Measurements from ENCODE around the gene SPATA12.
"Not testable (repeated sequence)": the region's sequence is repeated elsewhere in the genome, so short reads cannot be mapped to it uniquely, and the experiment has no call there.

Gene SPATA12

DNA sequence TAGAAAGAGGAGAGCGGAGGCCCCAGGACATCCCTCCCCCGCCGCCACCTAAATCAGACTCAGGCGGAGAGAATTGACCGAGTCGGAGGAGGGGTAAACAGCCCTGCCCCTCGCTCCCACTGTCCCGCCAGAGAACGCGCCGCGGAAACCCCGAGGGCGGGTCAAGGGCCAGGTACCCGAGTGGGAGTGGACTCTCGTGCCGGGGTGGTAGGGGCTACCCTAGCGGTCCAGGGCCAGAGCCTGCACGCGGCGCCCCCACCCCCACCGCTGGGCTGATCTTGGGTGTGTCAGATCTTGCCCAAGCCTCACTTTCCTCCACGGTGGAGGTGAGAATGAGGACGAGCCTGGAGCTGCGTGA is 19.0 kb downstream of the SPATA12 start:
- Histone ChIP-seq H3K27ac (no peak overlapping the region), H3K9ac (no peak overlapping the region), H3K4me1 (peaks cover 11% of the 10 kb centered on the region), H3K4me3 (ENCODE audit: low read depth, low read length) (peak overlapping the region; percentile 52), H3K36me3 (ENCODE audit: control insufficient read depth, insufficient read depth, low read length) (no peaks in the 10 kb centered on the region), H3K27me3 (ENCODE audit: control insufficient read depth, insufficient read depth, low read length) (no peaks in the 10 kb centered on the region), H3K79me2 (peaks cover 7% of the 10 kb centered on the region), H3K4me2 (ENCODE audit: low read length) (peak overlapping the region; percentile 90), H2AFZ (peak overlapping the region; percentile 89), H3K9me3 (ENCODE audit: control insufficient read depth, low read length) (no peaks in the 10 kb centered on the region)
- TF ChIP-seq, protein P1, sequence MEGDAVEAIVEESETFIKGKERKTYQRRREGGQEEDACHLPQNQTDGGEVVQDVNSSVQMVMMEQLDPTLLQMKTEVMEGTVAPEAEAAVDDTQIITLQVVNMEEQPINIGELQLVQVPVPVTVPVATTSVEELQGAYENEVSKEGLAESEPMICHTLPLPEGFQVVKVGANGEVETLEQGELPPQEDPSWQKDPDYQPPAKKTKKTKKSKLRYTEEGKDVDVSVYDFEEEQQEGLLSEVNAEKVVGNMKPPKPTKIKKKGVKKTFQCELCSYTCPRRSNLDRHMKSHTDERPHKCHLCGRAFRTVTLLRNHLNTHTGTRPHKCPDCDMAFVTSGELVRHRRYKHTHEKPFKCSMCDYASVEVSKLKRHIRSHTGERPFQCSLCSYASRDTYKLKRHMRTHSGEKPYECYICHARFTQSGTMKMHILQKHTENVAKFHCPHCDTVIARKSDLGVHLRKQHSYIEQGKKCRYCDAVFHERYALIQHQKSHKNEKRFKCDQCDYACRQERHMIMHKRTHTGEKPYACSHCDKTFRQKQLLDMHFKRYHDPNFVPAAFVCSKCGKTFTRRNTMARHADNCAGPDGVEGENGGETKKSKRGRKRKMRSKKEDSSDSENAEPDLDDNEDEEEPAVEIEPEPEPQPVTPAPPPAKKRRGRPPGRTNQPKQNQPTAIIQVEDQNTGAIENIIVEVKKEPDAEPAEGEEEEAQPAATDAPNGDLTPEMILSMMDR (IDR thresholded peaks at IDR 0.05), result no peak

DNA sequence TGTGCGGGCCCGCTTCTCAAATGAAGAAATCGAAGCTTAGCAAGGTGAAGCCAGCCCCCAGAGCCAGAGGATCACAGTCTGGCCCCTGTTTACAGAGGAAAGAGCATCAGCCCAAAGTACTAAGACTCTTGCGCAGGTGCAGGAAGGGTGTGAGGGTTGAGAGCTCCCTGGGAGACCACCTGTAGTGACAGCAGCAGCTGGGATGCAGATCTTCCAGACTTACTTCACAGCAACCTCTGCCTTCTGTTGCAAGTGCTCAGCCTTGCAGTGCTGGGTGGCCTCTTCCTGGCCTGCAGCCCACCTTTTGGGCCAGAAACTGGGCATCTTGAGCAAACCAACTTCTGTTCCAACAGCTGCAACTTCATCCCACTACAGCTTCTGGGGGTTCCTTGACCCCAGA is 19.7 kb downstream of the SPATA12 start:
- Histone ChIP-seq H3K79me2 (peaks cover 7% of the 10 kb centered on the region), H3K4me2 (ENCODE audit: low read length) (no peak overlapping the region), H3K27me3 (ENCODE audit: control insufficient read depth, insufficient read depth, low read length) (no peaks in the 10 kb centered on the region), H3K36me3 (ENCODE audit: control insufficient read depth, insufficient read depth, low read length) (no peaks in the 10 kb centered on the region), H2AFZ (no peak overlapping the region), H3K9me3 (ENCODE audit: control insufficient read depth, low read length) (no peaks in the 10 kb centered on the region), H3K4me3 (ENCODE audit: low read depth, low read length) (no peak overlapping the region), H3K27ac (no peak overlapping the region), H3K9ac (no peak overlapping the region), H3K4me1 (peaks cover 11% of the 10 kb centered on the region)
- TF ChIP-seq, protein P1 (IDR thresholded peaks at IDR 0.05), result no peak

DNA sequence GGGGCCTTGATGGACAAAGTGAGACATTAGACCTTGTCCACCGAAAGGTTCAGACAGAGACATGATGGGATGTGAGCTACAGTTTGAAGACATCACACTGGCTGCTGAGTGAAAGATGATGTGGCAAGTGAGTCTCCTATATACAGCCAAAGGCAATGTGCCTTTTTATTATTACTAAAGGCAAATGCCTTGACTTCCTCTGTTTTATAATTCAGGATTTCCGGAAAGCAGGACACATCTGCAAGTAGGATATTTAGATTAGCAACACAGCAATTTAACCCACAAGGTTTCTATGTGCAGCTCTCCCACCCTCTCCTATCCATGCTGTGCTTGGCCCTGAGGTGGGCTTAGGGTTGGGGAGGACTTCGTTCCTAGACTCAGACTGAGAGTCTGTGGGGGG is 20.7 kb downstream of the SPATA12 start:
- H3K4me2 ChIP-seq (ENCODE audit: low read length), result no peak overlapping the region
- no peak overlapping the region for H2AFZ ChIP-seq
- peaks cover 7% of the 10 kb centered on the region for H3K79me2 ChIP-seq
- no peaks in the 10 kb centered on the region for H3K36me3 ChIP-seq (ENCODE audit: control insufficient read depth, insufficient read depth, low read length)
- no peak overlapping the region for H3K4me3 ChIP-seq (ENCODE audit: low read depth, low read length)
- H3K9me3 ChIP-seq (ENCODE audit: control insufficient read depth, low read length), result no peaks in the 10 kb centered on the region
- TF ChIP-seq, protein P1 (IDR thresholded peaks at IDR 0.05), result no peak
- H3K27me3 ChIP-seq (ENCODE audit: control insufficient read depth, insufficient read depth, low read length), result no peaks in the 10 kb centered on the region
- no peak overlapping the region for H3K27ac ChIP-seq
- H3K4me1 ChIP-seq, result peaks cover 11% of the 10 kb centered on the region
- H3K9ac ChIP-seq, result no peak overlapping the region

DNA sequence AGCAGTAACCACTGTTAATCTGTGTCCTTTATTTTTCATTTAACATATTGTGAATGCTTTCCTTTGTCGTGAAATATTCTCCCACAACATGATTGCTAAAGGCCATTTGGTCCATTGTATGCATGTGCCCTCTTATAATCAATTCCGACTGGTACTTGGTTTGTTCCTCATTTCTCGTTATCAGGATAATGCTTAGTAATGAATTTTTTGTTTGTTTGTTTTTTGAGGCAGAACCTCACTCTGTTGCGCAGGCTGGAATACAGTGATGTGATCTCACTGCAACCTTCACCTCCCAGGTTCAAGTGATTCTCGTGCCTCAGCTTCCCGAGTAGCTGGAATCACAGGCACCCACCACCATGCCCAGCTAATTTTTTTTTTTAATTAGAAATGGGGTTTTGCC is 22.0 kb downstream of the SPATA12 start:
- no peak overlapping the region for H3K4me2 ChIP-seq (ENCODE audit: low read length)
- TF ChIP-seq, protein P1 (IDR thresholded peaks at IDR 0.05), result no peak
- no peak overlapping the region for H3K9ac ChIP-seq
- H3K4me3 ChIP-seq (ENCODE audit: low read depth, low read length), result no peak overlapping the region
- peaks cover 3% of the 10 kb centered on the region for H3K79me2 ChIP-seq
- H3K27me3 ChIP-seq (ENCODE audit: control insufficient read depth, insufficient read depth, low read length), result no peaks in the 10 kb centered on the region
- no peaks in the 10 kb centered on the region for H3K36me3 ChIP-seq (ENCODE audit: control insufficient read depth, insufficient read depth, low read length)
- no peak overlapping the region for H3K27ac ChIP-seq
- H3K9me3 ChIP-seq (ENCODE audit: control insufficient read depth, low read length), result no peaks in the 10 kb centered on the region
- H3K4me1 ChIP-seq, result peaks cover 8% of the 10 kb centered on the region
- no peak overlapping the region for H2AFZ ChIP-seq

DNA sequence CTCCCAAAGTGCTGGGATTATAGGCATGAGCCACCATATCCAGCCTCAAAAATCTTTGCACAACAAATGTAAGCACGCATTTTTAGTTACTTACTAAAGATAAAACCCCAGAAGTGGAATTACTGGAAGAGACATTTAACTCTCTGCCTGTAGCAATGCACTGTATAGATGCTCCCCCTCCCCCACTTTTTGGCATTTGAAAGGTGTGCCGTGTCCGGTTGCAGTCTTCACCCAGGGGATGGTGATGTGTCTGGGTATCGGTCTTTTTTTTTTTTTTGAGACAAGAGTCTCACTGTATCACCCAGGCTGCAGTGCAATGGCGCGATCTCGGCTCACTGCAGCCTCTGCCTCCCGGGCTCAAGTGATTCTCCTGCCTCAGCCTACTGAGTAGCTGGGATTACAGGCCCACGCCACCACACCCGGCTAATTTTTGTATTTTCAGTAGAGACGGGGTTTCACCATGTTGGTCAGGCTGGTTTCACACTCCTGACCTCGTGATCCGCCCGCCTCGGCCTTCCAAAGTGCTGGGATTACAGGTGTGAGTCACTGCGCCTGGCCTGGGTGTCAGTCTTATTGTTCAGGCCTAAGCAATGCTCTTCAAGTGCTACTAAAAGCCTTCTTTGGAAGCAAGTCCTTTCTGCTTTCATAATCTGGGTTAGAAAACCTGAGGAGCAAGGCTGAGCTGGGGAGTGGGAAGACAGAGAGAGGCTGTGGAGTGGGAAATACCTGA is 23.0 kb downstream of the SPATA12 start:
- not testable (repeated sequence) for H3K4me1 ChIP-seq; H3K9me3 ChIP-seq (ENCODE audit: control insufficient read depth, low read length); H3K79me2 ChIP-seq; H3K9ac ChIP-seq; H3K27ac ChIP-seq; H3K4me3 ChIP-seq (ENCODE audit: low read depth, low read length); H3K4me2 ChIP-seq (ENCODE audit: low read length); H2AFZ ChIP-seq; H3K27me3 ChIP-seq (ENCODE audit: control insufficient read depth, insufficient read depth, low read length); H3K36me3 ChIP-seq (ENCODE audit: control insufficient read depth, insufficient read depth, low read length)
